ENCODE results near the gene FAM120B.

DNA sequence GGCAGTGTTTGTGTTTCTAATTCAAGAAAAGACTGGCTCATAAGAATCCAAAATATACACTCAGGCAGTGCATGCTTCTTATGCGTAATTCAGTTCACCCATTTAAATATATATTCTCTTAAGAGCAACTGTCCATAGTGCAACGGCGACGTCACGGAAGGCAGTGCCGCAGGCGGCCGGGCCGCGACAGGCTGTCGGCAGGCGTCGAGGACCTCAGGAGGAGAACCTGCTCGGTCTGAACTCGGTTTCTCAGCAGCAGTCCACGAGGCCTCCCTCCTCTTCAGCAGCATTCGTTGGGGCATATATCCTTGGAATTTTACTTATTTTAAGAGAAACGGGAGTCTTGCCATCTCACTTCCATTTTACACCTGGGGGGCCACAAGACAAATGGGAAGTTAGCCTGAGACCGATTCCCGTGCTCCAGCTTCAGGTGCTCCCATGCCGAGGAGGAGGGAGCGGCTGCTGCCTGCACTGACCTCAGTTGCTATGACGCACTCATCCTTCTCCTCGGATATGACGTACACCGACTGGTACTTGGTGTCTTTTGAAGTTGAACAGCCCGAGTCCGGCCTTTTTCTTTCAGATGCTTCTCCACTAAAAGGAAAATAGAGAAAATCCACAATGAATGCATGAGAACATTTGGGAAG, 23.9 kb upstream of the FAM120B start:
- TF ChIP-seq, protein P1, sequence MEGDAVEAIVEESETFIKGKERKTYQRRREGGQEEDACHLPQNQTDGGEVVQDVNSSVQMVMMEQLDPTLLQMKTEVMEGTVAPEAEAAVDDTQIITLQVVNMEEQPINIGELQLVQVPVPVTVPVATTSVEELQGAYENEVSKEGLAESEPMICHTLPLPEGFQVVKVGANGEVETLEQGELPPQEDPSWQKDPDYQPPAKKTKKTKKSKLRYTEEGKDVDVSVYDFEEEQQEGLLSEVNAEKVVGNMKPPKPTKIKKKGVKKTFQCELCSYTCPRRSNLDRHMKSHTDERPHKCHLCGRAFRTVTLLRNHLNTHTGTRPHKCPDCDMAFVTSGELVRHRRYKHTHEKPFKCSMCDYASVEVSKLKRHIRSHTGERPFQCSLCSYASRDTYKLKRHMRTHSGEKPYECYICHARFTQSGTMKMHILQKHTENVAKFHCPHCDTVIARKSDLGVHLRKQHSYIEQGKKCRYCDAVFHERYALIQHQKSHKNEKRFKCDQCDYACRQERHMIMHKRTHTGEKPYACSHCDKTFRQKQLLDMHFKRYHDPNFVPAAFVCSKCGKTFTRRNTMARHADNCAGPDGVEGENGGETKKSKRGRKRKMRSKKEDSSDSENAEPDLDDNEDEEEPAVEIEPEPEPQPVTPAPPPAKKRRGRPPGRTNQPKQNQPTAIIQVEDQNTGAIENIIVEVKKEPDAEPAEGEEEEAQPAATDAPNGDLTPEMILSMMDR (IDR thresholded peaks at IDR 0.05; ENCODE audit: low read depth, low read length), result no peak
- no peak for TF ChIP-seq EZH2phosphoT487 (IDR thresholded peaks at IDR 0.05; ENCODE audit: low read depth)
